HG03442 (cell line): ENCODE results near the gene PDE4D.
"Not testable (repeated sequence)": the region's sequence is repeated elsewhere in the genome, so short reads cannot be mapped to it uniquely, and the experiment has no call there.

Source experiments
- ATAC-seq: cut with Tn5 transposase; IDR thresholded peaks from one replicate; pipeline ENCODE4 v1.9.1; 2021; ENCODE audit warnings: mild to moderate bottlenecking, moderate library complexity; ENCODE audit not compliant: unreplicated experiment

Gene PDE4D

GRCh38 chr5:59618644-59619043, 274.9 kb downstream of the PDE4D start:
- no peak for ATAC-seq

GRCh38 chr5:59617186-59617771, 276.2 kb downstream of the PDE4D start:
- ATAC-seq = no peak

GRCh38 chr5:59616413-59616812, 277.1 kb downstream of the PDE4D start:
- no peak for ATAC-seq

GRCh38 chr5:59615272-59615671, 278.3 kb downstream of the PDE4D start:
- no peak for ATAC-seq

- peak; percentile 39 for ATAC-seq
These were observed 283.8 kb downstream of the PDE4D start for GRCh38 chr5:59609501-59610265.

- ATAC-seq = peak; percentile 70
These were observed 284.8 kb downstream of the PDE4D start for GRCh38 chr5:59608745-59609144.

- no peak for ATAC-seq
These were observed 286.3 kb downstream of the PDE4D start for GRCh38 chr5:59607138-59607765.

- no peak for ATAC-seq
These were observed 287.6 kb downstream of the PDE4D start for GRCh38 chr5:59605915-59606314.

GRCh38 chr5:59604111-59604510, 289.4 kb downstream of the PDE4D start:
- ATAC-seq = no peak

GRCh38 chr5:59600998-59601397, 292.5 kb downstream of the PDE4D start:
- no peak for ATAC-seq

GRCh38 chr5:59600153-59600552, 293.4 kb downstream of the PDE4D start:
- ATAC-seq = no peak

GRCh38 chr5:59599729-59600128, 293.8 kb downstream of the PDE4D start:
- no peak for ATAC-seq

- ATAC-seq = peak; percentile 66
These were observed 295.0 kb downstream of the PDE4D start for GRCh38 chr5:59598547-59598874.

GRCh38 chr5:59597690-59598546, 295.6 kb downstream of the PDE4D start:
- peak; percentile 19 for ATAC-seq

- ATAC-seq = no peak
These were observed 296.8 kb downstream of the PDE4D start for GRCh38 chr5:59596586-59597350.

- not testable (repeated sequence) for ATAC-seq
These were observed 299.4 kb downstream of the PDE4D start for GRCh38 chr5:59594118-59594517.

- no peak for ATAC-seq
These were observed 300.0 kb downstream of the PDE4D start for GRCh38 chr5:59593439-59594007.

- no peak for ATAC-seq
These were observed 301.4 kb downstream of the PDE4D start for GRCh38 chr5:59592101-59592500.

- peak; percentile 95 for ATAC-seq
These were observed 302.4 kb downstream of the PDE4D start for GRCh38 chr5:59591162-59591561.

GRCh38 chr5:59588922-59589321, 304.6 kb downstream of the PDE4D start:
- ATAC-seq = no peak
